ENCODE measurements around the gene ADAMTSL2. TPM values are rescaled to one million over a fixed set of nuclear protein-coding genes. Genes with fewer than 3 reads are reported as not detected.

Gene ADAMTSL2
- polyA plus RNA-seq, 1 experiment: not detected

DNA sequence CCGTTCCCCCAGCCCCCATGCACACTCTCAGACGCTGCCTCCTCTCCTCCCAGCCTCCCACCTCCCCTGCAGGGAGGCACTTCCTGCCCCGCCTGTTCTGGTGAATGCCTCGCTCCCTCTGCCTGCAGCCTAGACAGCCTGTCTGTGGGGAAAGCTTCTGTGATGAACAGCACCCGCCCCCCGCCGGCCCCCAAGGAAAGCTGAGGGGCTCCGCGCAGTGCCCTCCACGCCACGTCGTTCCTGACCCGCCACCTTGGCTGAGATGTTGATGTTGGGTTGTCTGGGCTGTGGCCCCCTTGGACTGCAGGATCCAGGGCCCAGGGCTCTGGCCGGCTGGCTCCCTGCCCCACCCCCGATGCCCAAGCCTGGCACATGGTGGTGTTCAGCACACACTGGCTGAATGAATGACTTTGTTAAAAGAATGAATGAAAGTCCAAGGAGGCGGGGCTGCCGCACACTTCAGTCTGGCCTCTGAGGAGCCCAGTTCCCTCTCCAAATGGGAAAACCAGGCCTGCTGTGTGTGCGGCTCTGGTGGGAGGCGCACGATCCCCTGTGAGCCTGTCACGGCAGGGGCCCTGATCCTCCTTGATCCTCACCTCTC is 7.7 kb upstream of the ADAMTSL2 start:
- ChIA-PET POLR2A (no interaction called here), CTCF (interaction anchor here (1.1 kb wide), 1 partner anchor 40 kb away, joined by 3 read pairs; no protein-coding TSS in a partner anchor)
- no peaks in the 10 kb centered on the region for H3K36me3 ChIP-seq (ENCODE audit: control insufficient read depth, insufficient read depth, low read length)
- no peak for DNase-seq (ENCODE audit: low read depth)
- peaks cover 25% of the 10 kb centered on the region for H3K27me3 ChIP-seq (ENCODE audit: control insufficient read depth, insufficient read depth, low read length)
- TF ChIP-seq, protein P1, sequence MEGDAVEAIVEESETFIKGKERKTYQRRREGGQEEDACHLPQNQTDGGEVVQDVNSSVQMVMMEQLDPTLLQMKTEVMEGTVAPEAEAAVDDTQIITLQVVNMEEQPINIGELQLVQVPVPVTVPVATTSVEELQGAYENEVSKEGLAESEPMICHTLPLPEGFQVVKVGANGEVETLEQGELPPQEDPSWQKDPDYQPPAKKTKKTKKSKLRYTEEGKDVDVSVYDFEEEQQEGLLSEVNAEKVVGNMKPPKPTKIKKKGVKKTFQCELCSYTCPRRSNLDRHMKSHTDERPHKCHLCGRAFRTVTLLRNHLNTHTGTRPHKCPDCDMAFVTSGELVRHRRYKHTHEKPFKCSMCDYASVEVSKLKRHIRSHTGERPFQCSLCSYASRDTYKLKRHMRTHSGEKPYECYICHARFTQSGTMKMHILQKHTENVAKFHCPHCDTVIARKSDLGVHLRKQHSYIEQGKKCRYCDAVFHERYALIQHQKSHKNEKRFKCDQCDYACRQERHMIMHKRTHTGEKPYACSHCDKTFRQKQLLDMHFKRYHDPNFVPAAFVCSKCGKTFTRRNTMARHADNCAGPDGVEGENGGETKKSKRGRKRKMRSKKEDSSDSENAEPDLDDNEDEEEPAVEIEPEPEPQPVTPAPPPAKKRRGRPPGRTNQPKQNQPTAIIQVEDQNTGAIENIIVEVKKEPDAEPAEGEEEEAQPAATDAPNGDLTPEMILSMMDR (IDR thresholded peaks at IDR 0.05; ENCODE audit: insufficient read depth, low read depth, low read length): no peak
- no peak overlapping the region for H3K4me3 ChIP-seq (ENCODE audit: low read depth, low read length)

DNA sequence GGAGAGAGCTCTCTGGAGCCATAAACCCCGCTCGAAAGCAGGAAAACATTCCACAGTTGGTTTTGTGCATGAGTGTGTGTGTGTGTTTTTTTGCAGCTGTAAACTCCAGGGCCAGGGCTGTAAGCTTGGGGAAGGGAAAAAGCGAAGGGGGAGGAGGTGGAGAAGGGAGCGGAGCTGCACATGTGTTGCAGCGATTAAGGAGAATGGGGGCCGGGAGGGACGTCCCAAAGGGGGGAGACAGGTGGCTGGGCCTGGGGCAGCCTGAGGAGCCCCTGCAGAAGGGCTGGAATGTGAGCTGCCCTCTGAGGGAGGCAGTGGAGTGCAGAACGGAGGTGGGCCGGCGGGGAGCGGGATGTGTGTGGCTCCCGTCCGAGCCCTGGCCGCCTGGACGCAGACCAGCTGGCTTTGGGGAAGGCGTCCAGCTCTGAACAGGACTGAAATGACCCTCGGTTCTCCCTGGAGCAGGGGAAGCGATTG is 7.0 kb upstream of the ADAMTSL2 start:
- ChIA-PET POLR2A (no interaction called here), CTCF (interaction anchor here (1.1 kb wide), 1 partner anchor 41 kb away, joined by 3 read pairs; no protein-coding TSS in a partner anchor)
- TF ChIP-seq, protein P1 (IDR thresholded peaks at IDR 0.05; ENCODE audit: insufficient read depth, low read depth, low read length): no peak
- H3K36me3 ChIP-seq (ENCODE audit: control insufficient read depth, insufficient read depth, low read length): no peaks in the 10 kb centered on the region
- no peak overlapping the region for H3K4me3 ChIP-seq (ENCODE audit: low read depth, low read length)
- H3K27me3 ChIP-seq (ENCODE audit: control insufficient read depth, insufficient read depth, low read length): peaks cover 25% of the 10 kb centered on the region
- no peak for DNase-seq (ENCODE audit: low read depth)

DNA sequence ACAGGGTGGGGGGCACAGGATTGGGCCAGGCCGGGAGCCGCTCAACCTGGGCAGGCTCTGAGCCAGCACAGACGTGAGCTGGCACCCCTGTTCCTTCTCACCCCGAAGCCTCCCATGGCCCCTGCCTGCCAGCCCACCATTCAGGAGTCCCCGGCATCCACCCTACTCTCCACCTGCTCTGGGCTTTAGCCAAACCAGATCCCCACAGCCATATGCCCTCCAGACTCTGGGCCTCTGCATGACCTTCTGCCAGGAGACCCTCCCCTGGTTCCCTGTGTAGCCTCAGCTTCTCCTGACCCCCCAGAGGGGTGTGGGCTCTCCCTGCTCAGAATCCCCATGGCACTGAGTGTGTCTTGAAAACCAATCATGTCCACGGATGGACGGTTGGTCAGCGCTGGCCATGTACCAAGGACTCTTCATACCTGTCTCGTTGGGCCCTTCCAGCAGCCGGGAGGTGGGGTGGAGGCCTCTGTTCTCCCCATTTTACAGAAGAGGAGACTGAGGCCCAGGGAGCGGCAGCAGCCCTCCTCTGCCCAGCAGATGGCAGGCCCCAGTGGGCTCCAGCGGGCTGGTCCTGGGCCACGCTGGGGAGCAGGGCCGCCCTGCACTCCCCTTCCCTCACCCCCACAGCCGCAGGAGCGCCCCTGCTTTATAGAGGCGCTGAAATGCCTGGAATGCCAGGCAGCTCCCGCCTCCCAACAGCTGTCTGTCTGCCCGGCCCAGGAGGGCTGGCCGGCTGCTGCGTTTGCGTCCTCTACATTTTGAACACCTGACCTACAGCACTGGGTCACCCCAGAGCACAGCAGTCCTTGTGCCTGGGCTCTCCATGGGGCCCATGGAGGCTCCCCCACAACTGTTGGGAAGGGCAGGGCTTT is 6.3 kb upstream of the ADAMTSL2 start:
- no peak overlapping the region for H3K4me3 ChIP-seq (ENCODE audit: low read depth, low read length)
- ChIA-PET POLR2A (no interaction called here), CTCF (interaction anchor here (1.1 kb wide), 2 partner anchors 42 to 81 kb away, joined by 3 to 4 read pairs; partner anchors contain the start of gene FAM163B)
- DNase-seq (ENCODE audit: low read depth): no peak
- H3K27me3 ChIP-seq (ENCODE audit: control insufficient read depth, insufficient read depth, low read length): peaks cover 29% of the 10 kb centered on the region
- no peaks in the 10 kb centered on the region for H3K36me3 ChIP-seq (ENCODE audit: control insufficient read depth, insufficient read depth, low read length)
- TF ChIP-seq, protein P1 (IDR thresholded peaks at IDR 0.05; ENCODE audit: insufficient read depth, low read depth, low read length): no peak

DNA sequence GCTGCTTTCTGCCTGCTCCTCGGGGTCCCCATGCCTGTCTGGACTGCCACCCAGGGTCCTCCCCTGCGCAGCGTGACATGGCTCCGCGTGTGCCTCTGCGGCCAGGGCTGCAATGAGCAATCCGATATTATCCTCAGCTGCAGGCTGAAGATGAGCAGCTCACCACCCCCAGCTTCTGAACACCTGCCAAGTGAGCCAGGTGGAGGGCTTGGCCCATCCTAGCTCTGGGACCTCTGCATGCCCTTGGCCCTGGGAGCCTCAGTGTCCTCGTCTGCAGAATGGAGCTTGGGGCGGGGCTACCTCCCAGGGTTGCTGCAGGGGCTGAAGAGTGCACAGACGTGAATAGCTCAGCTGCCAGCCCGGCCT is 5.6 kb upstream of the ADAMTSL2 start:
- ChIA-PET CTCF (interaction anchor here (1.1 to 1.4 kb wide), 2 partner anchors 81 to 214 kb away, joined by 3 to 4 read pairs; partner anchors contain the start of gene FAM163B), POLR2A (no interaction called here)
- no peak overlapping the region for H3K4me3 ChIP-seq (ENCODE audit: low read depth, low read length)
- TF ChIP-seq, protein P1 (IDR thresholded peaks at IDR 0.05; ENCODE audit: insufficient read depth, low read depth, low read length): no peak
- no peak for DNase-seq (ENCODE audit: low read depth)
- H3K36me3 ChIP-seq (ENCODE audit: control insufficient read depth, insufficient read depth, low read length): no peaks in the 10 kb centered on the region
- peaks cover 32% of the 10 kb centered on the region for H3K27me3 ChIP-seq (ENCODE audit: control insufficient read depth, insufficient read depth, low read length)

DNA sequence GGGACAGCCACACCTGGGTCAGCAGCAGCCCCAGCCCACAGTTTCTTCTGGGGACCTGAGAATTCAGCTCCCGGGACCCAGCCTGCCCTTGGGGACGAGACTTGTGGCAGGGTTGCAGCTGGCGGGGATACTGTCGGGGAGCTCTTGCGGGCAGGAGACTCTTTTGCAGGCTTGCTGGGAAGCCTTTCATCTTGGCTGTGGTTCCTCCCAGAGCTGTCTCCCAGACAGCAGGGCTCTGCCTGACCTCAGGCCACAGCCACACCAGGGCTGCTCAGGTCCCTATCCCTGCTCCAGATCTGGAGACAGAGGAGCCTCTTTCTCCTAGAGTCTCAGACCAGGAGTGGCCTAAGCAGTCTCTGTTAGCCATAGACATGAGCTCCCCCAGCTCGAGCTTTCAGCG is 5.0 kb upstream of the ADAMTSL2 start:
- Histone ChIP-seq H3K27me3 (ENCODE audit: control insufficient read depth, insufficient read depth, low read length) (peaks cover 34% of the 10 kb centered on the region), H3K36me3 (ENCODE audit: control insufficient read depth, insufficient read depth, low read length) (no peaks in the 10 kb centered on the region), H3K4me3 (ENCODE audit: low read depth, low read length) (no peak overlapping the region)
- CTCF ChIA-PET: interaction anchor here (0.6 to 1.4 kb wide), 3 partner anchors 80 to 213 kb away, joined by 3 to 4 read pairs (median 3); partner anchors contain the start of gene FAM163B
- DNase-seq (ENCODE audit: low read depth): no peak
- POLR2A ChIA-PET: no interaction called here
- TF ChIP-seq, protein P1 (IDR thresholded peaks at IDR 0.05; ENCODE audit: insufficient read depth, low read depth, low read length): no peak

Measured in BJ (cell line).